GM19324 (cell line): Measurements from ENCODE around the gene VPS51.

Experiments
- ATAC-seq: cut with Tn5 transposase; IDR thresholded peaks from one replicate; pipeline ENCODE4 v1.9.1; 2021; ENCODE audit warnings: mild to moderate bottlenecking, moderate library complexity; ENCODE audit not compliant: unreplicated experiment, low FRiP score

VPS51 gene

DNA sequence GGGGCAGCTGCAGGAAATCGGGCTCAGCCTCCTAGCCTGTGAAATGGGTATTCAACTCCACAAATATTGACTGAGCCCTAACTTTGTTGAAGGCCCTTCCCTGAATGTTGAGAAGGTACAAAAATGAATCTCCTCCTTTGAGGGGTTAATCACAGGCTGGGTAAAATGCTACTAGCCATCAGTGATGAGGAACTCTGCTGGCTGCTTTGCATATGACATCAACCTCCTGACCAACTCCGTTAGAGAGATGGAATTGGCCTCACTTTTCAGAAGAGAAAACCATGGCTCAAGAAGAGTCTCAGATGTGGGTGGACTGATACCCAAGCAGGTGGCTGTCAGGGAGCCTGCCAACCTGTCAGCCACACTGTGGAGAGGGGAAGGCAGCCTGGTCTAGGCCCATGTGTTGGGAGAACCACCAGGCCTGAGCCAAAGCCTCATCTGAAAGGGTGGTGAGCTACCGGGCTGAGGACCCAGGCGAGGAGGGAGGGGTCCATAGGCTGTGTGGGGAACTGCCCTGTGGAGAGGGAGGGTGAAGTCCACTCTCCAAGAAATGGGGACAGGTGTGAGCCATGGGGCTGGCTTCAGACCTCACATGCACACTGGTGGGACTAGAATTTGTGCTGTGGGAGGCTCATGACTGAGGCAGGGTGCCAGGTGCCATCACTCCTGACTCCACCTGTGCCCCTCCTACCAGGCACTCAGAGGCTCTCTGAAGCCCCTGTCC lies 23.9 kb upstream of the VPS51 start:
- no peak for ATAC-seq

DNA sequence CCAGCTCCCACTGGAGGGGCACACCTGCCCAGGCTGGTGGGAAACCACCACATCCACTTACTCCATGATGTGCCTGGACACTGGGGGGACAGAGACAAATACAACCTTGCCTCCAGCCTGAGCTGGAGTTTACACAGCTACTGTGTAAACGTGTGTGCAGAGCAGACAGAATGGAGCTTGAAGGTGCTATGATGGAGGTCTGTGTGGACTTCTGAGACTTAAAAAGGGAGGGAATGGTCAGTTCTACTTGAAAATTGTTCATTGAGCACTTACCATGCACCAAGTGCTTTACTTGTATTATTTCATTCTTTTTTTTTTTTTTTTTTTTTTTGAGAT lies 23.4 kb upstream of the VPS51 start:
- no peak for ATAC-seq

DNA sequence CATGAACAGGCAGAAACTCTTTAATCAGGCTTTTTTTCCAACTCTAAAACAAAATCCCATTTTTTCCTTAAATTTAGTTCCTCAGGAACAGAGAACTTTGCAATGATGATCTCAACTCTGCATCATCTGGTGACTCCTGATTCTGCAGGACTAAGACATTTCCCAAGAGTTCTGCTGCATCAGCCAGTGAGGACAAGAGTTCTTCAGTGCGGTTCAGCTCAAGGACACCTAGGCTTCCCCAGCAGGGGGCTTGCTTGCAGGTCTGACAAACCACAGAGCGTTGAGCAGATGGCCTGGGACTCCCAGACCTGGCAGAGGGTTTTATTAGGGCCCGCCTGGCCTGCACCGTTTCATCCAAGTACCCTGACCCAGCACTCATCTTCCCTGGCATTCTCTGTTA lies 18.6 kb upstream of the VPS51 start:
- no peak for ATAC-seq

DNA sequence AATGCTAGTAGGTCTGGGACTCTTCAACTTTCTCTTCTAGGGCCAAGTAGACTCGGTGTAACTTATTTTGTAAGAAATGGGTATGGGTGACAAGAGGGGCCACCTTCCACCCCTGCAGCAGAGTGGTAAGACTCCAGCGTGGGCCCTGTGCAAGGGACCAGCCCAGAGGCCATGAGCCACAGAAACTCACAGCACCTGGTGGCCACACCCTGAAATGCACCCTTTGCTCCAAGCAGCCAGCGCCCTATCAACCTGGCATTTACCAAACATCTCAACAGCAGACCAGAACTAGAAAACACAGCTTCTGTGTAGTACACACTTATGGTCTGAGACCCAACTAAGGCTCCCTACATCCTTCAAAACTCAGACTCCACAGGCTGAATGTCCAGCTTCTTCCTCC lies 17.9 kb upstream of the VPS51 start:
- no peak for ATAC-seq

DNA sequence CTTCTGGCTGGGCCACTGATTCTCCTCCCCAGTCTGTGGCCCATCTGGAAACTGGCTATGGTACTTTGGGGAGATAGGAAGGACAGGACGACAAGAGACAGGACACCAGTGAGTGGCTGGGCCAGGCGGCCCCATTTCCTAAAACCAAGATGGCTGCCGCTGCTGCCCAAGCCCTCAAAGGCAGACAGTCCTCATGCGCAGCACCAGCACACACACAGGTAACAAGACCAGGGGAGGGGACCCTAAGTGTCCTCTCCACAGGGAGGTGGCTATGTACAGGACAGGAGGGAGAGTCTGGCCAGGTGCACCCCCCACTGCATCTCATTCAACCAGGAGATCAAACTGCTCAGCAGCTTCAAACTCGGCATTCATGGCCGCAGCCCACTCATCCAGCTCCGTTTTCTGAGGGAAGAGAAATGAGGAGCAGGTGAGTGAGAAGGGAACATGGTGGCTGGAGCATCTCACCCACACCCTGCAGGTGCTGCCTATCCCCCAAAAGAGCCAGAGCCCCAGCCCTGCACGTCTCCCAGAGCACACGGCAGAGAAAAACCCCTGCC lies 17.1 kb upstream of the VPS51 start:
- ATAC-seq = no peak

DNA sequence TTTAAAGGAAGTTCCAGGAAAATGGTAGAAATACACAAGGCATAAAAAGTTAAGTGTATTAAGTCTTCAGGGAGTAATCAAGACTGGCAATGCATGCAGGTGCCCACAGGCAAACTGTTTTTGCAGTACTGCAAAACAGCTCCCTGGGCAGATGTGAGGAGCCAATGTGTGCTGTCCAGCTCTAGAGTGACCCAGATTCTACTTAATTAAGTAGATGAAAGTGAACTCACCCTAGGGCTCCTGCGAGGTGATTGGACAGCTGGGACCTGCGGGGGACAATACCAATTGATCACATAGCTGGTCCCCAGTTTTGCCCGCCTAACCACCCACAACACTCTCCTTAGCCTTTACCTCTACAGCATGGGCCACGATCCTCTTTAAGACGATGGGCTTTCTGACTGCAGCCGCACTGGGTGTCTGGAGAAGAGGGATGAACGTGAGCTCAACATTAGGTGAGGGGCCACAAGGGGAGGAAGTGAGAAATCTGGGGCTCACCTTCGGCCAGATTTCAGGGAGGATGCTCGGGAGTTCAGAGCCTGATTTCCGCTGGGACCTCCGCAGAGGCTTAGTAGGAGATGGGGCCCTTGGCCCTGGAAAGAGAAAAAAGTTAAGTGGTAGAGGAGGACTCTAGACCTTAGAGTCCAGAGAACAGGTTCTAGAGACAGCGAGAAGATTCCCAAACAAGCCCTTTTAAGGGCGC lies 12.7 kb upstream of the VPS51 start:
- ATAC-seq = peak; percentile 9

DNA sequence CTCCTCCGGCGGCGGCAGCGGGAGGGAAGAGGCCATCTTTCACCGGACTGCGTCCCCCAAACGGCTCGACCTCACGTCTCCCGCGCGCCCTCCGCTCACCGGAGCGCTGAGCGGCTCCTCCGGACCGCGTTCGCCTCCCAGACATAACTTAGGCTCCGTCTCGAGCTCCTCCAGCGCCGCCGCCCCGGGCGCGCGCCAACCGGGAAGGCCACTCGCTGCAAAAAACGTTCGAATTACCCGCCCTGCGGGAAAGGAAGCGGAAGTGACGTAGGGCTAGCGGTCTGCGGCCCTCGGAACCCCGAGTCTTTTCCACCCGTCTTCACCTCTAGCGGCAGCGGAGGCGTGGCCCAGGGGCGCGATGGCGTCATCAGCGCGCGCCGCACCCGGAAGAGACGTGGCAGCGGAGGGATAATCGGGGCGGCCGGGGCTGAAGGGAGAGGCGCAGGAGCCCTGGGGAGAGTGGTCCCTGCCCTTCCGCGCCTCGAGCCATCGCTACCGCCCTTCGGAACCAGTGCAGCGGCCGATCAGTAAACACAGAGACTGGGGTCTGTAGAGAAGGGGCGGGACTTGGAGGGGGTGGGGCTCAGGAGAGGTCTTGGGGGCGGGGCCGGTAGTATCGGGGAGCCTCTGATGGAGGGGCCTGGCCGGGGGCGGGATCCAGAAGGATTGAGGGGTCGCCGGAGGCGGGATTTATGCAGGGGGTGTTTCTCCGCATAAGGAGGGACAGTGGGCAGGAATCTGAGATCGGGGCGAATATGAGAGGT lies 12.0 kb upstream of the VPS51 start, which contains the start of the genes CDCA5 and ZFPL1:
CDCA5 (minus strand) TSS at position 207 of the 764 bp plus-strand sequence; CDS start at position 145, 62 bp downstream.
ZFPL1 (plus strand) TSS at position 389 of the 764 bp plus-strand sequence. CDS start 477 bp downstream, outside the sequence.
- ATAC-seq = peak; percentile 90

DNA sequence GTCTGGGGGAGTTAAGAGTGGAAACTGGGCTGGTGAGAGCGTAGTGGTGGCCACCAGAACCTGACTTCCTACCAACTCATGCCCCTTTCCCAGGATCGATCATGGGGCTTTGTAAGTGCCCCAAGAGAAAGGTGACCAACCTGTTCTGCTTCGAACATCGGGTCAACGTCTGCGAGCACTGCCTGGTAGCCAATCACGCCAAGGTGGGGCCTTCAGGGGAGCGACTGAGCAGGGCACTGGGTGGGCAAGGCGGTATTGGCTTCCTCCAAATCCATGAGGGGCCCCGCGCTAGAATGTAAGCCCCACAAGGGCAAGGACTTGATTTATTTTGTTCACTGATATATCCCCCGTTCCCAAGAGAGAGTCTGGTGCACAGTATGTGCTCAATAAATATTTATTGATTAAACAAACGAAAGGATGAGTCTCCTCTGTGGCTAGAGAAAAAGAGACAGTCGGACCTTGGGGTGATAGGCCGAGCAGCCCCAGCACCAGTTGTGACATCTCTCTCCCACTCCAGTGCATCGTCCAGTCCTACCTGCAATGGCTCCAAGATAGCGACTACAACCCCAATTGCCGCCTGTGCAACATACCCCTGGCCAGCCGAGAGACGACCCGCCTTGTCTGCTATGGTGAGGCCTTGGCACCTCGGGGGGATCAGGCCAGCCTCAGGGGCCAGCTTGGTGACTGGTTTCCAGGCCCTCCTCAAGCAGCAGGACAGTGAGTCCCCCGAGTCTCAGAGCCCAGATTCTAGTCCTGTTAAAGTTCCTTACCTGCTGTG lies 11.2 kb upstream of the VPS51 start:
- peak; percentile 4 for ATAC-seq

DNA sequence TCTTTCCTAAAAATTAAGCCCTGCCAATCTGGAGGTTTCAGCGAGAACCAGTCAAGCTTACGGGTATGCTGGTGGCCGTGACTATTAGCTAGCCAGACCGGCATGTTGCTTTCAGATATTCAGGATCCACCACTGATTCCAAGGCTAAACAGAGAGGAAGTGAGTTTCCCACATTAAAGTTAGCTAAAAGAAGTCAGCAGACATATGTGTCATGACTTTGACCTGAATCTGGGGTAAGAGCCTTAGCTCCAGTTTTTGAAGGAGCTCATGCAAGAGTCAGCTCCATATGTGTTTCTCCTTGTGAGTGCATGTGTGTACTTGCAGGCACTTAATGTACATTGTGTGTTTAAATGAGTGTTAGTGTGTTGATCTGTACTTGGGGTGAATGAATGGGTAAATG lies 10.6 kb upstream of the VPS51 start:
- no peak for ATAC-seq

DNA sequence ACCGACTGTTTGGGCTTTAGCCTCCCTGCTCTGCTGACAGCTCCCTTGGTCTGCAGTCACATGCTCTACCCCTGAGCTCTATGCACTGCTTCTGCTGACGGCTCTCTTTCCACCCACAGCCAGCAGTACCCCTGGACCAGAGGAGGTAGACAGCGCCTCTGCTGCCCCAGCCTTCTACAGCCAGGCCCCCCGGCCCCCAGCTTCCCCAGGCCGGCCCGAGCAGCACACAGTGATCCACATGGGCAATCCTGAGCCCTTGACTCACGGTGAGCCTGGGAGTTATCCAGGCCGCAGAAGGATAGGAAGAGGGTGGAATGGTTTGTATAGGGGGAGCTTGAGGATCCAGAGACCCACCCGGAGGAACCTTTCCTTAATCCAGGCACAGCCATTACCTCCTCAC lies 9.2 kb upstream of the VPS51 start:
- ATAC-seq = no peak

DNA sequence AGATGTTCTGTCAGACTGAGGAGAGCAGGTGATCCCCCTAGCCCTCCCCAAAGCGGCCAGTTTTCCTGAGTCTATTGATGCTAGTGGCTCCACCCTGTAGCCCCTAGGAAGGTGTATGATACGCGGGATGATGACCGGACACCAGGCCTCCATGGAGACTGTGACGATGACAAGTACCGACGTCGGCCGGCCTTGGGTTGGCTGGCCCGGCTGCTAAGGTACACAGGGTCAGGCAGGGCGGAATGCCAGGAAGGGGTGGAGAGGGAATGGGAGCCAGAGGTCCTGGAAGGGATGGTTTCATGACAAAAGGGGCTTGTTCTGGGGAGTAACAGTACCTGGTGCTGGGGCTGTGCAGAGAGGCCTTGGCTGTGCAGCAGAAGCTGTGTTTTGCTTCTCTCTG lies 8.8 kb upstream of the VPS51 start:
- ATAC-seq = no peak

DNA sequence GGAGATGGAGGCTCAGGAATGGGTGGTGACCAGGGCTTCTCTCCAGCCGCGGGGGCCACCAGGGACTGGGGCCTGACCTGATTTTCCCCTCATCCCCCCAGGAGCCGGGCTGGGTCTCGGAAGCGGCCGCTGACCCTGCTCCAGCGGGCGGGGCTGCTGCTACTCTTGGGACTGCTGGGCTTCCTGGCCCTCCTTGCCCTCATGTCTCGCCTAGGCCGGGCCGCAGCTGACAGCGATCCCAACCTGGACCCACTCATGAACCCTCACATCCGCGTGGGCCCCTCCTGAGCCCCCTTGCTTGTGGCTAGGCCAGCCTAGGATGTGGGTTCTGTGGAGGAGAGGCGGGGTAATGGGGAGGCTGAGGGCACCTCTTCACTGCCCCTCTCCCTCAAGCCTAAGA lies 8.2 kb upstream of the VPS51 start:
- no peak for ATAC-seq

DNA sequence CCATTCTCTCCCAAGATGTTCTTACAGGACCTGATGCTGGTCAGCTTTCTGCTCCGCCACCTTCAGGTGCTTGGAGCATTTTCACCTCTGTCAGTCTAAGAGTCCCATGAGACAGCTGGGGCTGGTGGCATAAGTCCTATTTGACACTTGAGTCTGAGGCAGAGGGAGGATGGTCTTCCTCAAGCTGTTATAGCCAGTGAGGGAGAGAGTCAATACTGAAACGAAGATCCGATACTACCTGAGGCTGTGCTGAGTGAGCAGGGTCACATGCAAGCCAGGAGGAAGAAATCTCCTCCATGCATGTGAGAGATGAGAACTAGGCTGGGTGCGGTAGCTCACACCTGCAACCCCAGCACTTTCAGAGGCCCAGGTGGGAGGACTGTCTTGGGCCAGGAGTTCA lies 6.4 kb upstream of the VPS51 start:
- ATAC-seq = no peak

DNA sequence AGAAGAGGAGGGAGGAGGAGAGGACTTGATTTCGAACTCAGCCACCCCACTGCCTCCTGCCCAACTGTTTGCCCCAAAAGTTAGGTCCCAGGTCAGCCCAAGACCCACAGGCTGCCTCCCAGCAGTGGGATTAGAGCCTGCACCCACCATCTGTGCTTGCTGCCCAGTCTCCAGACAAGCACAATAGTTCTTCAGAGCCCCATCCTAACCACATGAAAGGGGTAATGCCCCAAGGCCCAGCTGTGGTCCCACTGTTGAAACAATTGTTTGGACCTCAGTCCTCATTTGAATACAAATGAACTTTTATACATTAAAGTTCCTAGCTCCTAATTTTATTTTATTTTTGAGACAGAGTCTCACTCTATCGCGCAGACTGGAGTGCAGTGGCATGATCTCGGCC lies 5.4 kb upstream of the VPS51 start:
- ATAC-seq = no peak

DNA sequence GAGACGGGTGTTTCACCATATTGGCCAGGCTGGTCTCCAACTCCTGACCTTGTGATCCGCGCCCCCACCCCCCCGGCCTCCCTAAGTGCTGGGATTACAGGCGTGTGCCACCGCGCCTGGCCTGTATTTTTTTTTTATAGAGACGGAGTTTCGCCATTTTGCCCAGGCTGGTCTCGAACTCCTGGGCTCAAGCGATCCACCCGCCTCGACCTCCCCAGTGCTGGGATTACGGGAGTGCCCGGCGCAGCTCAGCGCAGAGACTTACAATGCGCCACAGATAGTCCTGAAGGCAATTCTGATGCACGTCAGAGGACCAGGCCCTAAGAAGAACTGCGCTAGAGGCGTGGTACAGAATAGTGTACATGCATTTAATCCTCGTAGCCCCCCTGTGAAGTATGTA lies 587 bp upstream of the VPS51 start:
- no peak for ATAC-seq

DNA sequence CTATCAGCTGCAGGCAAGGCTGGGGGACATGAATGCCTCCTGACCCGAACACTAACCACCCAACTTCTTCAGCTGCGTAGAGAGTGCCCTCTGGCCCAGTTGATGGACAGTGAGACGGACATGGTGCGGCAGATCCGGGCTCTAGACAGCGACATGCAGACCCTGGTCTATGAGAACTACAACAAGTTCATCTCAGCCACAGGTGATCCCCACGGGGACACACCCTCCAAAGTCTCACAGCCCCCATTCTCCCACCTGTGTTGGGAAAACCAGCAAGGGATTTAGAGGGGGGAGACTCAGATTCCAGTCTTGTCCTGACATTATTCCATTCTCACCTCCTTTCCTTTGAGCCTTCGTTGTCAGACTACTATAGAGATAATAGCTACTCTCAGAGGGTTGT lies 912 bp downstream of the VPS51 start:
- ATAC-seq = no peak

DNA sequence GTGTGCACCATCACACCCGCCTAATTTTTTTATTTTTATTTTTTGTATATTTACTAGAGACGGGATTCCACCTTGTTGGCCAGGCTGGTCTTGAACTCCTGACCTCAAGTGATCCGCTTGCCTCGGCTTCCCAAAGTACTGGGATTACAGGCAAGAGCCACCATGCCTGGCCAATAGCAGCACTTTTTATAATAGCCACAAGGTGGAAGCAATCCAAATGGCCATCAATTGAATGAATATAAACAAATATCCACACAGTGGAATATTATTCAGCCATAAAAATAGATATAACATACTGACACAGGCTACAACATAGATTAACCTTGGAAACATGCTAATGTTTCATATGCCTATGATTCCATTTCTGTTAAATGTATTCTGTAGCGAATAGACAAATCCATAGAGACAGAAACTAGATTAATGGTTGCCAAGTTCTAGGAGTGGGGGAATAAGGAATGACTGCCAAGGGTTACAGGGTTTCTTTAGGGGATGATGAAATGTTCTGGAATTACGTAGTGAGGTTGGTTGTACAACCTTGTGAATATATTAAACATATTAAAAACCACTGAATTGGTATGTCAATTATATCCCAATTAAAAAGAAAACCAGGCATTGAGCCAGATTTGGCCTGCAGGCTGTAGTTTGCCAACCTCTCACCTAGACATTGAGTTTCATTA lies 4.8 kb downstream of the VPS51 start:
- ATAC-seq = no peak

DNA sequence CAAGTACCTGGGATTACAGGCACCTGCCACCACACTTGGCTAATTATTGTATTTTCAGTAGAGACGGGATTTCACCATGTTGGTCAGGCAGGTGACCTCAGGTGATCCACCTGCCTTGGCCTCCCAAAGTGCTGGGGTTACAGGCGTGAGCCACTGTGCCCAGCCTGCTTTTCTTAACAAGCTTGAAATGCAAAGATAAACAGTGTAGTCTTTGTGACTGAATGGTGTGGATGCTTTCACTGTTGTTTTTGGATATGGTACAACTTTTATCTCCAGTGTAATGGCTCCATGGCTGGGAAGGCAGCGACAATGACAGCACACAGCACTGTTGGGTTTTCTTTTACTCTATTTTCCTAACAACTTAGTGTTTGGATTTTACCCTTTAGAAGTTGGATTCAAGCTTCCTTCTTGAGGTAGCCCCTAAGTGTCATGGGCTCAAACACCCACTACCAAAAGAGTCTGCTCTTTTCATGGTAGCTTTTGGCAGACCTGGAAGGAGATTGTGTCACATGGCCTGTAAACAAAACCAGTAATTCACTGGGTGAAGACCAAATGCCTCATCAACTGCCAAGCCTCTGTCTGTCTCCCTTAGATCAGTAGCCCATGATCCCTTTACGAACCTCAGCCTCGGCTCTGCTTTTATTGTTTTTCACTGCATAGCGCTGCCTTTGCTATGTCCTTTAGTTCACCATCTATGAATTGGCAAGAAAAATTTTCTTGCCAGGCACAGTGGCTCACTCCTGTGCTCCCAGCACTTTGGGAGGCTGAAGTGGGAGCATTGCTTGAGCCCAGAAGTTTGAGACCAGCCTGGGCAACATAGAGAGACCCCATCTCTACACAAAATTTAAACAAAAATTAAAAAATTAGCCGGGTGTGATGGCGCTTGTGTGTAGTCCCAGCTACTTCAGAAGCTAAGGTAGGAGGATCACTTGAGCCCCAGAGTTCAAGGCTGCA lies 6.4 kb downstream of the VPS51 start:
- ATAC-seq = no peak

DNA sequence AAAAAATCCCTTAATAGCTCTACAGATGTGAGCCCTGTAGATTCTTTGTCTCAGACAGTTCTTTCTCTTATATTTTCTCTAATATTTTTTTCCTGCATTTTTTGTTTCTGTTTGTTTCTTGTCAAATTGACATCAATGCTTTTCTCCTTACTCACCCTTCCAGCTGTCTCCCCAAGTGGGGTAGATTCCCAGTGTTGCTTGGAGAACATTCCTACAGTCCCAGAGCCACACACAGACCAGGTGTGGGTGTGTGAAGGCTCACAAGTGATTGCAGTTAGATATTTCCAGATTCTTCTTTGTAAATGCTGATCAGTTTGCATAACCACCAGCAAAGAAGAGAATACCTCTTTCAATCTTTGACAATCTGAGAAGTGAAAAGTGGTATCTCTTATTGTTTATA lies 7.5 kb downstream of the VPS51 start:
- ATAC-seq = no peak
